NCI-H446 treated with DMSO at 0.1 percent for 48 hours (cell line): ENCODE measurements around the gene WDR83.
"Not testable (repeated sequence)": the region's sequence is repeated elsewhere in the genome, so short reads cannot be mapped to it uniquely, and the experiment has no call there.

Experiments
- DNase-seq: peaks from one replicate; lab custom pipeline; 2025; lab: John Stamatoyannopoulos, UW

Gene WDR83

DNA sequence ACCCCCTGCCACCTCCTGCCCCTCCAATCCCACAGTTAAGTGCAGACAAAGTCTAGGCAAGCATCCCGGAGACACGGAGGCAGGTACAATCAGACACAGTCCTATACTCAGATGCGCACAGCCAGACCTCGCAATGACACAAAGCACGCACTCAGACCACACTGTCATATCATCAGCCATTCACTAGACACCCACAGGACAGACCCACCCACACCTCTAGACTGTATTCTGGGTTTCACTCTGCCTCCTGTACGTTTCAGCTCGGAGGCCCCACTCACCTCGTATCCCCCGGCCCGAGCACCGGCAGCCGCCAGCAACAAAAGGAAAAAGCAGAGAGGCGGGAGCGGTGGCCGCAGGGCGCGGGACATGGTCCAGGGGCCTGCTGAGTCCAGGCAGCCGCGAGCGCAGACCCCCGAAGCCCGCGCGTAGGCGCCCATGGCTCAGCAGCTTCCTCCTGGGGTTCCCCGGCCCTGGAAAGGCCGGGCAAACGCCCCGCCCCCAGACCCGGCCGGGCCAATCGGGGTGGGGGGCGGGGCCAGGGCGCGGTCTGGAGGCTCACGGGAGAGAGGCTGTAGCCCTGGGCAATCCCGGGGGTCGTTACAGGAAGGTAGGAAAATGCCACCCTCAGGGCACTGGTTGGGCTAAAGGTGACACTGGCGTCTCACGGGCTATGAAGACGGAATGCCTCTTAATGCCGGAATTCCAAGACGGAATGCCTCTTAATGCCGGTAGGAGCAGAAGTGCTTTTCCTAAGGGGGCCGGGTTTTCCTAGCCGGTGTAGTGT is at the start of gene WDR83, which contains the start of gene MAN2B1:
Gene WDR83, plus strand, starts transcription at position 543 of the 784 bp plus-strand sequence. CDS start 2,984 bp downstream, outside the sequence.
Gene MAN2B1, minus strand, starts transcription at position 478 of the 784 bp plus-strand sequence. Its CDS starts 41 bp downstream, at position 437.
- peak; percentile 49 for DNase-seq

DNA sequence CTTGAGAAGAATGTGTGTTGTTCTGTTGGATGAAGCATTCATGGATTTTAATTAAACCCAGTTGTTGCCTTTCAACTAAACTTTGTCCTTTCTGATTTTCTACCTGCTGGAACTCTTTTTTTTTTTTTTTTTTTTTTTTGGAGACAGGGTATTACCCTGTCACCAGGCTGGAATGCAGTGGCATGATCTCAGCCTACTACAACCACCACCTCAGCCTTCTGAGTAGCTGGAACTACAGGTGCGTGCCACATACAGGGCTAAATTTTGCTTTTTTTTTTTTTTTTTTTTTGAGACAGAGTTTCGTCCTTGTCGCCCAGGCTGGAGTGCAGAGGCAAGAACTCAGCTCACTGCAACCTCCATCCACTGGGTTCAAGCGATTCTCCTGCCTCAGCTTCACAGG is 49.0 kb upstream of the WDR83 start:
- DNase-seq, result no peak

- DNase-seq, result not testable (repeated sequence)
Measured at GRCh38 chr19:12621253-12622024, 45.2 kb upstream of the WDR83 start.

DNA sequence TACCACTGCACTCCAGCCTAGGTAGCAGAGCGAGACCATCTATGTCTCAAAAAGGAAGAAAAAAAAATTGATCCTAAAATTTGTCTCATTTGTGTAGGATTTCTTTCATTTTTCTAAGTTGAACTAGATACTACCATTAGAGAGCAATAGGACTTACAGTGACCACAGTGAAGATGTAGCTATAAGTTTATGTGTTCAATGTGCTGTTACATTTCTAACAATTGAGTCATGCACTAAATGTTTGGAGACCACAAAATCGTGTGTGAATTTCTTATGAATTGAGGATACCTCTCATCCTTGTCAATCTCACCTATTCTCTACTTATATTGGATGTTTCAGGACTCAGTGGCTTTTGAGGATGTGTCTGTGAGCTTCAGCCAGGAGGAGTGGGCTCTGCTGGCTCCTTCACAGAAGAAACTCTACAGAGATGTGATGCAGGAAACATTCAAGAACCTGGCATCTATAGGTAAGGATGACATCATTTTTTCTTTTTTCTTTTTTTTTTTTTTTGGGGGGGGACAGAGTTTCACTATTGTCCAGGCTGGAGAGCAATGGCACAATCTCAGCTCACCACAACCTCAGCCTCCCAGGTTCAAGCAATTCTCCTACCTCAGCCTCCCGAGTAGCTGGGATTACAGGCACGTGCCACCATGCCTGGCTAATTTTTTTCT is 43.1 kb upstream of the WDR83 start:
- no peak for DNase-seq

GRCh38 chr19:12626958-12627357 is 39.6 kb upstream of the WDR83 start:
- no peak for DNase-seq

GRCh38 chr19:12628040-12629022 is 38.3 kb upstream of the WDR83 start:
- DNase-seq, result no peak

DNA sequence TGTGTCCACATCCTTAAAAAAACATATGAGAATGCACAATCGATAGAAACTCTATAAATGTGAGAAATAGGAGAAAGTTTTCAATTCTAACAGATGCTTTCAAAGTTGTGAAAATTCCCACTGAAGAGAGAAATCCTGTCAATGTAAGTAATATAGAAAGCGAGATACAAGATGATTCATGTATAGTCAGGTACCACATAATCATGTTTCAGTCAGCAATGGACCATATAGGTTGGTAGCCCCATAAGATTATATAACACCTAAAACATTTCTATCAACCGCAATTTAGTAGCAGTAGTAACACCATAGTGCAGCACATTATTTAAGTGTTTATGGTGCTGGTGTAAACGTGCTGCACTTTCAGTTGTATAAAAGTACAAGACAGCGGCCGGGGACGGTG is 37.4 kb upstream of the WDR83 start:
- no peak for DNase-seq

DNA sequence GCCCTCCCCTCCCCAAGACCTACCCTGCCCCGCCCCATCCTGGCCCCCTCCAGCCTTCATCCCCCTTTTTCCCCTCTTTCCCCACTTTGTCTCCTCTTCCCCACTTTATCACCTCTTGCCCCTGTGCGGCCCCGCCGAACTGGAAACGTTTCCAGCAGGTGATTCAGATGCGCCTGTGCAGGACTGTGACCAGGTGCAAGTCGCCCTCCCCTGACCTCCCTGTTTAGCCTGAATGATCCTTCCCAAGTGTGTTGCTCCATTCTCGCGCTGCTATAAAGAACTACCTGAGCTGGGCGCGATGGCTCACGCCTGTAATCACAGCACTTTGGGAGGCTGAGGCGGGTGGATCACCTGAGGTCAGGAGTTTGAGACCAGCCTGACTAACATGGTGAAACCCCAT is 30.0 kb upstream of the WDR83 start:
- no peak for DNase-seq

GRCh38 chr19:12638611-12639182 is 27.9 kb upstream of the WDR83 start:
- no peak for DNase-seq

DNA sequence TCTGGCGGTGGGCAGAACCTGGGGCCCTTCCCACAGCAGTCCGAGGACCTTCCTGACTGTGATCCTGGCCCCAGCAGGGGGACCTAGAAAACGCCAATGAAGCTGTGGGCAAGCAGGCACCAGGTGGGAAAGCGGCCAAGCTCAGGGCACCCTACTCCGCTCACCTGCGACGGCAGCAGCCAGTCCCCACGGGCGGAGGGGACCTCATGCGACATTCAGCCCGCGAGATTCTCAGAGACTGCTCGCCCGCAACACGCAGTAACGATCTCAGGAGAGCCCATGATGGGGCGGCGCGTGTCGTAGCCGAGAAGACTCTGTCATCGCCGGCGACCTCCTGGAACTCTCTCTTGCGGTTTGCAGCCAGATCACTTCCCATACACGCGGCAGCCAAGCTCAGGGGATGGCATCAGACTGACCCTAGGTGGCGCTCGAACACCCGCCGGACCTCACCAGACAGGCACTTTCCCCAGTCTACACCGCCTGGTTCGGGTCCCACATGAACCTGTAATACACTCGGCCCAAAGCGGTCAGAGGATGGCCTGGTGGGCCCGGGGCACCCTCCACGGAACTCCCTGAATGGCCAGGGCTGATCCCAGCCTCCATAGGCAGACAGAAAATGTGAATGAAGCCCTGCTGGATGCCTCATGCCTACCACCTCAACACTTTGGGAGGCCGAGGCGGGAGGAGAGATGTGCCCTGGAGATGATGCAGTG is 26.6 kb upstream of the WDR83 start:
- no peak for DNase-seq

- no peak for DNase-seq
Measured at GRCh38 chr19:12641456-12641855, 25.2 kb upstream of the WDR83 start.

GRCh38 chr19:12642506-12642905 is 24.1 kb upstream of the WDR83 start:
- no peak for DNase-seq

- not testable (repeated sequence) for DNase-seq
Measured at GRCh38 chr19:12643716-12644115, 22.9 kb upstream of the WDR83 start.

GRCh38 chr19:12646551-12646950 is 20.1 kb upstream of the WDR83 start:
- DNase-seq, result no peak

- no peak for DNase-seq
Measured at GRCh38 chr19:12647047-12647446, 19.6 kb upstream of the WDR83 start.

GRCh38 chr19:12647490-12648071 is 19.0 kb upstream of the WDR83 start:
- DNase-seq, result no peak

GRCh38 chr19:12648088-12648487 is 18.5 kb upstream of the WDR83 start:
- DNase-seq, result no peak

DNA sequence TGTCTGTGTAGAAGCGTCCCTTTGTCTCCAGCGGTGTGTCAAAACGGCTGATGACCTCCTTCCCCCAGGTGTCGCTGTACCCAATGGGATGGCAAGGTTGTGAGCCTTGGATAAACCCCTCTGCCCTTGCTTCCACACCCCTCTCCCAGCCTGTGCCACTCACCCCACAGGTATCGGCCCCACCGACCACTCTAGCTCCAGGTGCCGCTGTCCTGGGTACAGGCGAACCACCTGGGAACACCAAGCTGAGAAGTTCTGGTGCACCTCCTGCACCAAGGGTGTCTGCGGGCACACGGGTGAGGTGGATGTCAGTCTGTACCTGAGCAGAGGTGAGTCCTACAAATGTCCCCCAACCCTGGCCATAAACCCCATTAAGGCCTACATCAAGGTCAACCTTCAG is 16.7 kb upstream of the WDR83 start:
- DNase-seq, result no peak

DNA sequence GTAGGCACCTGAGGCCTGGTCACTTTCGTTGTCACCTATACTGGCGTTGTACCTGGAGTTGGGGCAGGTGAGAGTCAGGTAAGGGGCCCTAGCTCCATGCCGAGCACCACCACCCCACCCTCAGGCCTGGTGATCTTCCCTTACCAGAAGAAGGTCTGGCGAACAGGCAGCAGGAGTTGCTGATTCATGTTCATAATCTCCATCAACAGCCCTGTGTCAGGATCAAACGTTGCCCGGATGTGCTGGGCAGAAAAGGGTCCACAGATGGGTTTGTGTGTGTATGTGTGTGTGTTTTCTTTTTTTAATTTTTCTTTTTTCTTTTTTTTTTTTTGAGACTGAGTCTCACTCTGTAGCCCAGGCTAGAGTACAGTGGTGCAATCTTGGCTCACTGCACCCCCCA is 14.4 kb upstream of the WDR83 start:
- DNase-seq, result no peak

DNA sequence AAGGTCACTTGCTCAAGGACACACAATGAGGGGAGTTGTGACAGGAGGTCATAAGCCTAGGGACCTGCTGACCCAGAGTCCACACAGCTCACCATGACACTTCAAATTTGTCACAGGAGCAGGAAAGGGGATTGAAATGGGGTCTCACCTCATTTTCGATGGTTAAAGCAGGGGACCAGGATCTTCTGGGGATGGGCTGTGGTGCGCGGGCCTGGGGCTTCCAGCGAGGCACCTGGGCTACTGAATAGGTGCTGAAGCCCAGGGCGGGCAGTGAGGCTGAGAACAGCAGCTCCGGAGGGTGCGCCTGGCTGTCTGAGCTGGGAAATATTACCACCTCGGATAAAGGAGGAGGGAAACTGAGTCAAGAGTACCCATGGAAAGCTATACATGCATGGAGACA is 11.1 kb upstream of the WDR83 start:
- no peak for DNase-seq
